ENCODE data around the gene TYK2.

DNA sequence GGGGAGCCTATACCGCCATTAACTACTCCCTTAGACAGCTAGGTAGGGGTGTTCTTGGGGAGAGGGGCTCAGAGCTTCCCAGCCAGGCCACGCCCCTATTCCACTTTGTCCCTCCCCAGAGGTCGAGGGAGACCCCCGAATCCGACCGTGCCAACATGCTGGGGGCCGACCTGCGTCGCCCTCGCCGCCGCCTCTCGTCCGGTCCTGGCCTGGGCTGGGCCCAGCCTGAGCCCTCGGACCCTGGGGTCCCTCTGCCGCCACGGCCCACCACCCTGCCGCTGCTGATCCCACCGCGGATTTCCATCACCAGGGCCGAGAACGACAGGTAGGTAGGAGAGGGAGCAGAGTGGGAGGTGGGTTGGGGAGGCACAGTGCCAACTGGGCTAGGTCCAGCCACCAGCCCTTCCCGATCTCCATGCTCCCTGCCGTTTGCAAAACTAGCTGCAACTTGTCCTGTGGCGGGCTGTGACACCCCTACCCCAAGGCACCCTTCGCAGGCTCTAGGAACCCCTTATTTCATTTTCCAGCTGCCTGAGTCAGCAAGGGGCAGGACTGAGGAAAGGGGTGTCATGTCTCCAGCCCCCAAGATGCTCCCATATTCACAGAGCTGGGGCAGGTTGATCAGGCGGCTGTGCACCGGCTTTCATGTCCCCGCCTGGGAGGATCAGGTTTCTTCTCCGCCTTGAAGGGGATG is 37.3 kb upstream of the TYK2 start:
- TF ChIP-seq CTCF (optimal IDR thresholded peaks at IDR 0.05 in 1 of 3, IDR thresholded peaks at IDR 0.05 in 1 of 3, conservative IDR thresholded peaks at IDR 0.05 in 1 of 3; ENCODE audit: extremely low read depth in 1 of 3, insufficient read depth in 2 of 3, low read length in 3 of 3) (no peak), EZH2 (IDR thresholded peaks at IDR 0.05; ENCODE audit: low read length) (no peak)

Measured in keratinocyte (primary cell).